ENCODE data around the gene CA7.

Gene CA7

GRCh38 chr16:66899310-66899944, 55.2 kb downstream of the CA7 start:
- peak; percentile 49 for DNase-seq

- DNase-seq = peak; percentile 90
These were observed 55.9 kb downstream of the CA7 start for GRCh38 chr16:66899945-66900710.

- DNase-seq = peak; percentile 65
These were observed 56.7 kb downstream of the CA7 start for GRCh38 chr16:66900721-66901441.

GRCh38 chr16:66901626-66902025, 57.4 kb downstream of the CA7 start:
- DNase-seq = no peak

- no peak for DNase-seq
These were observed 58.7 kb downstream of the CA7 start for GRCh38 chr16:66902648-66903543.
